Ascending aorta (tissue), 2 donors: ENCODE results near the gene TMEM255B. TPM values are rescaled to one million over a fixed set of nuclear protein-coding genes. Genes with fewer than 3 reads are reported as not detected.

ENCODE experiments used
- DNase-seq, 2 donors: peaks; one replicate each; pipeline ENCODE4 v3.0.0-alpha.2; 2019; ENCODE audit warnings: low spot score in 2 of 2
- H3K27ac ChIP-seq, 2 donors: fragments of 200-600 bp; sonication (generic); one replicate each; pipeline ENCODE4 v1.5.1; 2016 to 2017; ENCODE audit warnings: mild to moderate bottlenecking in 1 of 2
- H3K27me3 ChIP-seq: fragments of 200-600 bp; sonication (generic); one replicate; pipeline ENCODE4 v1.5.1; 2017
- H3K36me3 ChIP-seq, 2 donors: fragments of 200-600 bp; sonication (generic); one replicate each; pipeline ENCODE4 v1.5.1; 2016
- H3K4me1 ChIP-seq, 2 donors: fragments of 200-600 bp; sonication (generic); one replicate each; pipeline ENCODE4 v1.5.1; 2016 to 2017; ENCODE audit warnings: mild to moderate bottlenecking in 1 of 2
- H3K4me3 ChIP-seq, 2 donors: fragments of 200-600 bp; sonication (generic); one replicate each; pipeline ENCODE4 v1.5.1; 2016 to 2017; ENCODE audit warnings: mild to moderate bottlenecking in 1 of 2
- H3K9me3 ChIP-seq, 2 donors: fragments of 200-600 bp; sonication (generic); one replicate each; pipeline ENCODE4 v1.5.1; 2016
- intact Hi-C: fragments of 100-400 bp; cut with DNase I; formaldehyde crosslinking; loops from one replicate; pipeline ENCODE4 v1.15.1; 2023
- total RNA-seq: library from RNA; depleted of rRNA; stranded (reverse); fragments of >200 nt; gene quantifications from one replicate; pipeline ENCODE4 v1.1.0, GENCODE V29; 2016
- TF ChIP-seq, protein P1 (sequence below), 3 experiments: fragments of 200-600 bp in 2 of 3; fragments of 450-650 bp in 1 of 3; sonication (generic) in 2 of 3; IDR thresholded peaks; one replicate each; pipeline ENCODE4 v1.5.1; 2016 to 2019; ENCODE audit warnings: antibody characterized with exemption in 3 of 3, mild to moderate bottlenecking in 1 of 3, moderate library complexity in 1 of 3

The TMEM255B gene
- total RNA-seq, 1 donor from 2014 or later, result 4.7 TPM

DNA sequence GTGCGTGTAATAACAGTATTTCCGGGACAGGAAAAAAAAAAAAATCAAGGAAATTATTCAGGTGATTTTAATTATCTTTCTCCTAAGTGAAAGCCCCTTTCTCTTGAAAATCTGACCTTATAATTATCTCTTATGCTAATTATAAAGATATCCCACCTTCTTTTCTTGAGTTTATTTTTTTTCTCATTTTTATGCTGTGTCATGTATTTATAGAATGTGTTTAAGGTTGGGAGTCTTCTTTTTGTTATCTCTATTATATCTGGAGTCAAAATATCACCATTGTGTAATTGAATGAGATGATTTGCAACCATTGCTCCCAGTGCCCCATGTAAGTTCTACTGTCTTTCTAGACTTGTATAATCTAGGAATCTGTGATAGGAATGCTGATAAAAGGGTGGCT, 3.0 kb downstream of the TMEM255B start:
- H3K27me3 ChIP-seq, result no peaks in the 10 kb centered on the region
- H3K9me3 ChIP-seq, result no peaks in the 10 kb centered on the region
- no peak overlapping the region for H3K4me3 ChIP-seq
- TF ChIP-seq, protein P1, sequence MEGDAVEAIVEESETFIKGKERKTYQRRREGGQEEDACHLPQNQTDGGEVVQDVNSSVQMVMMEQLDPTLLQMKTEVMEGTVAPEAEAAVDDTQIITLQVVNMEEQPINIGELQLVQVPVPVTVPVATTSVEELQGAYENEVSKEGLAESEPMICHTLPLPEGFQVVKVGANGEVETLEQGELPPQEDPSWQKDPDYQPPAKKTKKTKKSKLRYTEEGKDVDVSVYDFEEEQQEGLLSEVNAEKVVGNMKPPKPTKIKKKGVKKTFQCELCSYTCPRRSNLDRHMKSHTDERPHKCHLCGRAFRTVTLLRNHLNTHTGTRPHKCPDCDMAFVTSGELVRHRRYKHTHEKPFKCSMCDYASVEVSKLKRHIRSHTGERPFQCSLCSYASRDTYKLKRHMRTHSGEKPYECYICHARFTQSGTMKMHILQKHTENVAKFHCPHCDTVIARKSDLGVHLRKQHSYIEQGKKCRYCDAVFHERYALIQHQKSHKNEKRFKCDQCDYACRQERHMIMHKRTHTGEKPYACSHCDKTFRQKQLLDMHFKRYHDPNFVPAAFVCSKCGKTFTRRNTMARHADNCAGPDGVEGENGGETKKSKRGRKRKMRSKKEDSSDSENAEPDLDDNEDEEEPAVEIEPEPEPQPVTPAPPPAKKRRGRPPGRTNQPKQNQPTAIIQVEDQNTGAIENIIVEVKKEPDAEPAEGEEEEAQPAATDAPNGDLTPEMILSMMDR (IDR thresholded peaks at IDR 0.05), result no peak
- no peak for DNase-seq
- H3K4me1 ChIP-seq, result peaks cover 0 to 6% of the 10 kb centered on the region in 2 donors
- intact Hi-C loops, result no loop called here
- no peak overlapping the region for H3K27ac ChIP-seq
- no peaks in the 10 kb centered on the region for H3K36me3 ChIP-seq

GRCh38 chr13:113762538-113762937, 3.5 kb downstream of the TMEM255B start:
- no peak overlapping the region for H3K4me3 ChIP-seq
- TF ChIP-seq, protein P1 (IDR thresholded peaks at IDR 0.05), result no peak
- intact Hi-C loops, result no loop called here
- H3K27ac ChIP-seq, result no peak overlapping the region
- H3K36me3 ChIP-seq, result no peaks in the 10 kb centered on the region
- H3K27me3 ChIP-seq, result no peaks in the 10 kb centered on the region
- no peak for DNase-seq
- peaks cover 0 to 6% of the 10 kb centered on the region in 2 donors for H3K4me1 ChIP-seq
- H3K9me3 ChIP-seq, result no peaks in the 10 kb centered on the region

- no peak overlapping the region for H3K4me3 ChIP-seq
- TF ChIP-seq, protein P1 (IDR thresholded peaks at IDR 0.05), result no peak
- H3K4me1 ChIP-seq, result peaks cover 0 to 3% of the 10 kb centered on the region in 2 donors
- no peaks in the 10 kb centered on the region for H3K36me3 ChIP-seq
- no peaks in the 10 kb centered on the region for H3K9me3 ChIP-seq
- no peaks in the 10 kb centered on the region for H3K27me3 ChIP-seq
- intact Hi-C loops, result no loop called here
- no peak for DNase-seq
- no peak overlapping the region for H3K27ac ChIP-seq
These were observed 4.2 kb downstream of the TMEM255B start for GRCh38 chr13:113763254-113763653.

DNA sequence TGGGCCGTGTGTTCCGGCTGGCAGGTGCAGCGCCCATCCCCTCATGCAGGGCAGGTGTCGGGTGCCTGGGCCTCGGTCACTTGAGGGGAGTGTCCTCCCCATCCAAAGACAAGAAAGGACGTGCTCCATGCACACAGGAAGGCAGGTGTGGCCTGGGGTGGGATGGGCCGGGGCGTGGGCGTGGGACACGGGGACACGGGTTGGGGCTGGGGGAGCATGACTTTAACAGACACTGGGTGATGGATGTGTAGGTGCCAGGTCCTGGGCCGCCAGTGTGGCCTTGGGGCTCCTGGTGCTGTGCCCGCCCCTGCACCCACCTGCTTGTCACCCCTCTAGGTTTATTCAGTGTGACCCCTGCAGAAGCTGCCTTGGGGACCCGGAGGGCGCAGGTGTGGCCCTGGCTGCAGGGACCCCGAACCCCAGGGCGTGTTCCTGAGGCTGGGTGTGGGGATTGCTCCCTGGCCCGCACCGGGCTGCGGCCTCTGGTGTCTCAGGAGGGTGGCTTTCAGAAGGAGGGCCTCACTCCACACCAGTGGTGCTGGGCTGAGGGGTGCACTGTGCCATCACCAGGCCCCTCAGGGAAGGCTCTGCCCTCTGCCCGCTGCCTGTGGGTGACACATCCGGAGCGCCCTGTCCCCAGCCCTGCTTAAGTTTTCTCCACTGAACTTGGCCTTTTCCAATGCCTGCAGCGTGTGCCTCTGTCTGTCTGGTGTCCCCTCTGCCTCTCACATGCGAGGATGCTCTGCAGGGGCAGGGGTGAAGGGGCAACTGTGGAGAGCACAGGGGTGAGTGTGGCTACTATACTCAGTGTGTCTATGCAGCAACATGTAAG, 5.2 kb downstream of the TMEM255B start:
- peaks cover 0 to 2% of the 10 kb centered on the region in 2 donors for H3K36me3 ChIP-seq
- no peak for DNase-seq
- H3K9me3 ChIP-seq, result no peaks in the 10 kb centered on the region
- H3K4me1 ChIP-seq, result no peaks in the 10 kb centered on the region
- no peak overlapping the region for H3K27ac ChIP-seq
- H3K27me3 ChIP-seq, result no peaks in the 10 kb centered on the region
- TF ChIP-seq, protein P1 (IDR thresholded peaks at IDR 0.05), result no peak
- intact Hi-C loops, result no loop called here
- no peak overlapping the region for H3K4me3 ChIP-seq

DNA sequence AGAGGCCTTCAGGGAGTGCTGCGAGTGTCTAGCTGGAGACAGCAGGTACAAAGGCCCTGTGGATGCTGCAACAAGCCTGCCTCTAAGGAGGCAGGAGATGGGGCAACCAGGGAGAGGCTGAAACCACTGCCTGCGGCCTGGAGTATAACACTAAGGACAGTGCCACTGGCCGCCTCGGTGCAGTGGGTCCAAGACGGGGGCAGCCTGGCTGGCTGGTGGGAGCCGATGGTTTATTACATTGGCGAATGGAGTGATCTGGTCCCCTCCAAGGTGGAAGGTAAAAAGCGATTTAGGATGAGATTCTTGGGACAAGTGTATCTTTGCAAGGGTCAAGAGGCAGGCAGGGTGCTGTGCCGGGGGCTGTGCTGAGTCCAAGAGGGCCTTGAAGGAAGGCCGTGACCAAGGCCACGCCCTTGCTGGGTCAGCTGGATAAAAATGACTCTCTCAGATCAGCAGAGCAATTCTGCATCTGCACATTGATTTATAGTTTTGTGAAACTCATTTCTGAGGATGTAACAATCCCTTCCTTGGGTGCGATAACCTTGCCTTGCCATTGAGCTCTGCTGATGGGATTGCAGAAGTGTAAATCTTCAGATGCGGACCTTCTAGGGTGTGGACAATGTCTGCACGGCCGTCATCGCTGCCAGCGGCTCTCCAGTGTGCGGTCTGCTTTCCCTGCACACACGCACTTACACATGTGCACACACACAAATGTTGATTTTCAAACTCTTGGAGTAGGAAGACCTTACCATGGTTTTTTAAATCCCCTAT, 6.0 kb downstream of the TMEM255B start:
- peaks cover 0 to 4% of the 10 kb centered on the region in 2 donors for H3K36me3 ChIP-seq
- DNase-seq, result no peak
- TF ChIP-seq, protein P1 (IDR thresholded peaks at IDR 0.05), result no peak
- H3K4me3 ChIP-seq, result no peak overlapping the region
- no peaks in the 10 kb centered on the region for H3K4me1 ChIP-seq
- no peak overlapping the region for H3K27ac ChIP-seq
- no peaks in the 10 kb centered on the region for H3K9me3 ChIP-seq
- intact Hi-C loops, result no loop called here
- H3K27me3 ChIP-seq, result no peaks in the 10 kb centered on the region
